Neural progenitor cell (in vitro differentiated cells): ENCODE measurements around the gene PGF. TPM values are rescaled to one million over a fixed set of nuclear protein-coding genes. Genes with fewer than 3 reads are reported as not detected.
"Not testable (repeated sequence)": the region's sequence is repeated elsewhere in the genome, so short reads cannot be mapped to it uniquely, and the experiment has no call there.

Experiments
- DNase-seq: peaks from one replicate; pipeline ENCODE4 v3.0.0-alpha.2; 2016; ENCODE audit warnings: low spot score
- H2AFZ ChIP-seq: fragments of 200-600 bp; sonication (generic); replicated peaks from 2 replicates; pipeline ENCODE4 v1.6.1; 2016; ENCODE audit warnings: antibody characterized with exemption
- H3F3A ChIP-seq: fragments of 200-600 bp; sonication (generic); 2 replicates; pipeline ENCODE4 v1.6.1; 2016; ENCODE audit warnings: antibody characterized with exemption, low read depth
- H3K27ac ChIP-seq: fragments of 200-600 bp; sonication (generic); 2 replicates; pipeline ENCODE4 v1.5.1; 2016; ENCODE audit warnings: mild to moderate bottlenecking
- H3K27me3 ChIP-seq: fragments of 200-600 bp; sonication (generic); 2 replicates; pipeline ENCODE4 v1.6.1; 2016; ENCODE audit warnings: mild to moderate bottlenecking, moderate library complexity
- H3K36me3 ChIP-seq: fragments of 200-600 bp; sonication (generic); 2 replicates; pipeline ENCODE4 v1.5.1; 2016
- H3K4me1 ChIP-seq: fragments of 200-600 bp; sonication (generic); 2 replicates; pipeline ENCODE4 v1.6.1; 2016; ENCODE audit warnings: mixed run types
- H3K4me2 ChIP-seq: fragments of 200-600 bp; sonication (generic); 2 replicates; pipeline ENCODE4 v1.6.1; 2016
- H3K4me3 ChIP-seq: fragments of 200-600 bp; sonication (generic); 2 replicates; pipeline ENCODE4 v1.5.1; 2016
- H3K79me2 ChIP-seq: fragments of 200-600 bp; sonication (generic); 2 replicates; pipeline ENCODE4 v1.6.1; 2016; ENCODE audit warnings: low read depth
- H3K9ac ChIP-seq: fragments of 200-600 bp; sonication (generic); 2 replicates; pipeline ENCODE4 v1.6.1; 2016
- H3K9me3 ChIP-seq: fragments of 200-600 bp; sonication (generic); 2 replicates; pipeline ENCODE4 v1.5.1; 2016; ENCODE audit warnings: low read depth
- H4K20me1 ChIP-seq: fragments of 200-600 bp; sonication (generic); 2 replicates; pipeline ENCODE4 v1.6.1; 2016; ENCODE audit warnings: low read depth
- H3K27ac Mint-ChIP-seq: 3 replicates; pipeline ENCODE4 v1.8.0; 2021; ENCODE audit warnings: mixed read lengths
- H3K27me3 Mint-ChIP-seq: 2 replicates; pipeline ENCODE4 v1.8.0; 2022; ENCODE audit warnings: low read depth, mild to moderate bottlenecking, inconsistent platforms, moderate library complexity, mixed read lengths; ENCODE audit not compliant: insufficient read depth
- H3K36me3 Mint-ChIP-seq: 3 replicates; pipeline ENCODE4 v1.8.0; 2021; ENCODE audit warnings: mixed read lengths
- H3K4me1 Mint-ChIP-seq: 3 replicates; pipeline ENCODE4 v1.8.0; 2021; ENCODE audit warnings: mixed read lengths
- H3K4me3 Mint-ChIP-seq: 3 replicates; pipeline ENCODE4 v1.8.0; 2021; ENCODE audit warnings: mild to moderate bottlenecking, moderate library complexity, mixed read lengths
- H3K9me3 Mint-ChIP-seq: 3 replicates; pipeline ENCODE4 v1.8.0; 2020; ENCODE audit warnings: mixed read lengths
- EZH2 ChIP-seq: fragments of 200-600 bp; sonication (generic); IDR thresholded peaks from 2 replicates; pipeline ENCODE4 v1.6.1; 2017; ENCODE audit warnings: antibody characterized with exemption, mild to moderate bottlenecking, moderate library complexity
- EZH2phosphoT487 ChIP-seq: fragments of 200-600 bp; sonication (generic); IDR thresholded peaks from 2 replicates; pipeline ENCODE4 v1.6.1; 2017; ENCODE audit warnings: antibody characterized with exemption
- total RNA-seq: library from RNA; depleted of rRNA; stranded (reverse); fragments of >200 nt; gene quantifications from 2 replicates; pipeline ENCODE4 v1.2.3, GENCODE V29; 2015; ENCODE audit warnings: low replicate concordance
- TF ChIP-seq, protein P1 (sequence below): fragments of 200-600 bp; sonication (generic); IDR thresholded peaks from 2 replicates; pipeline ENCODE4 v1.5.1; 2017; ENCODE audit warnings: antibody characterized with exemption, mild to moderate bottlenecking

Gene PGF
- total RNA-seq, 1 donor from 2014 or later: 1.0 TPM

DNA sequence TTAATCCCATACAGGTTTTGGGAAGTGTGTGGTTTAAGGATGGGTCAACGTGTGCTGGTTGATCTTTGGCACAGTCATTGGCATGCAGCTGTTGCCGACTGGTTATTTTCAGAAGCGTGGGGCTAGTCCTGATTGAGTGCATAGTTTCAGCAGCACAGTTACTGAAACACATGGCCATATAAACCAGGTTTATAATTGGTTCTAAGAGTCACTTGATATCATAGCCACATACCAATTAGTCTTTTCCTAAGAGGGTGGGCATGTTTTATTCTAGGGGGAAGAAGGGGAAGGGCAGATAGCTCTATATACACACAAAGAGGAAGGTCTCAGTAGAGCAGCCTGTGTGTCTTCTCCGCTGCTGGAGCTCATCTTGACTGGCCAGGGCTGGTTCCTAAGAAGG lies 21.4 kb downstream of the PGF start:
- Histone ChIP-seq H3K27me3 (no peaks in the 10 kb centered on the region), H3F3A (no peaks in the 10 kb centered on the region), H3K4me2 (no peak overlapping the region), H3K9me3 (no peaks in the 10 kb centered on the region), H3K4me3 (no peak overlapping the region), H3K9ac (no peak overlapping the region), H3K36me3 (no peaks in the 10 kb centered on the region), H3K4me1 (no peaks in the 10 kb centered on the region), H4K20me1 (no peaks in the 10 kb centered on the region), H3K27ac (no peak overlapping the region), H3K79me2 (no peaks in the 10 kb centered on the region), H2AFZ (no peak overlapping the region)
- Mint-ChIP-seq H3K27me3 (no peaks in the 10 kb centered on the region), H3K4me1 (no peaks in the 10 kb centered on the region), H3K36me3 (no peaks in the 10 kb centered on the region), H3K9me3 (no peaks in the 10 kb centered on the region), H3K4me3 (no peak overlapping the region), H3K27ac (no peak overlapping the region)
- TF ChIP-seq EZH2phosphoT487: no peak
- TF ChIP-seq, protein P1, sequence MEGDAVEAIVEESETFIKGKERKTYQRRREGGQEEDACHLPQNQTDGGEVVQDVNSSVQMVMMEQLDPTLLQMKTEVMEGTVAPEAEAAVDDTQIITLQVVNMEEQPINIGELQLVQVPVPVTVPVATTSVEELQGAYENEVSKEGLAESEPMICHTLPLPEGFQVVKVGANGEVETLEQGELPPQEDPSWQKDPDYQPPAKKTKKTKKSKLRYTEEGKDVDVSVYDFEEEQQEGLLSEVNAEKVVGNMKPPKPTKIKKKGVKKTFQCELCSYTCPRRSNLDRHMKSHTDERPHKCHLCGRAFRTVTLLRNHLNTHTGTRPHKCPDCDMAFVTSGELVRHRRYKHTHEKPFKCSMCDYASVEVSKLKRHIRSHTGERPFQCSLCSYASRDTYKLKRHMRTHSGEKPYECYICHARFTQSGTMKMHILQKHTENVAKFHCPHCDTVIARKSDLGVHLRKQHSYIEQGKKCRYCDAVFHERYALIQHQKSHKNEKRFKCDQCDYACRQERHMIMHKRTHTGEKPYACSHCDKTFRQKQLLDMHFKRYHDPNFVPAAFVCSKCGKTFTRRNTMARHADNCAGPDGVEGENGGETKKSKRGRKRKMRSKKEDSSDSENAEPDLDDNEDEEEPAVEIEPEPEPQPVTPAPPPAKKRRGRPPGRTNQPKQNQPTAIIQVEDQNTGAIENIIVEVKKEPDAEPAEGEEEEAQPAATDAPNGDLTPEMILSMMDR: no peak
- no peak for DNase-seq

DNA sequence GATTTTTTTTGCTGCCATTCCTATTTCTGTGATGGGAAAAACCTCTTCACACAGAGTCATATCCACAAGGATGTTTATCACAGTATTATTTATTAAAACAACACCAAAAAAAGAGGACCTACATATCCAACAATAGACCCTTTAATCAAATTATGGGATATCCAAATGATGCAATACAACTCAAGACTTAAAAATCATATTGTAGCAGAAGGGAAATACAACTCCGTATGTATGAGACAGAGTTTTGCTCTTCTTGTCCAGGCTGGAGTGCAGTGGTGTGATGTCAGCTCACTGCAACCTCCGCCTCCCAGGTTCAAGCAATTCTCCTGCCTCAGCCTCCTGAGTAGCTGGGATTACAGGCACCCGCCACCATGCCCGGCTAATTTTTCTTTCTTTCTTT lies 22.5 kb downstream of the PGF start:
- not testable (repeated sequence) for H3K4me1 ChIP-seq, H3K36me3 ChIP-seq, H4K20me1 ChIP-seq, H2AFZ ChIP-seq, H3K79me2 ChIP-seq, H3K27me3 ChIP-seq, H3K4me3 Mint-ChIP-seq, H3K4me3 ChIP-seq, H3K27ac Mint-ChIP-seq, H3F3A ChIP-seq, H3K4me1 Mint-ChIP-seq, H3K36me3 Mint-ChIP-seq, H3K9me3 Mint-ChIP-seq, H3K9ac ChIP-seq, H3K27ac ChIP-seq, H3K27me3 Mint-ChIP-seq, H3K4me2 ChIP-seq, DNase-seq, H3K9me3 ChIP-seq

DNA sequence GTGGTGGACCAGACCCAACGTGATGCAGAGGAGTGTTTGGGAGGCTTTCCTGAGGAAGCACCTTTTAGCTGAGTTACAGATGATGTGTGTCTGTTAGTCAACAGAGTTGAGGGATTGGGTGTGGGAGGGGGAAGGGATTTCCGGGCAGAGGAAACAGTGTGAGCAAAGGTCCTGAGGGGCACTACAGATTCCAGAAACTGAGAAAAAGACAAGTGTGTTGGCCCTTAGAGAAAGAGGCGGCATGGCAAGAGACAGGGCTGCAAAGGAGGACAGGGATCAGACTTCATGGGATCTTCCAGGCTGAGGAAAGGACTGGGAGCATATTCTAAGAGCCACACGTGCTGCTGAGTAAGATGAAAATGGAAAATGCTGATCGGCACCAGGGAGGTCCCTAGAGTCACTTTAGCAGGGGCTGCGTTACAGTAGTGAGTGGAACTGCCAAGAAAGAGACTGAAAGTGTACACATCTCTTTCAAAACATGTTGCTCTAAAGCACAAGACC lies 22.9 kb downstream of the PGF start:
- no peaks in the 10 kb centered on the region for H3K4me1 ChIP-seq
- H4K20me1 ChIP-seq: no peaks in the 10 kb centered on the region
- no peaks in the 10 kb centered on the region for H3F3A ChIP-seq
- H3K9me3 ChIP-seq: no peaks in the 10 kb centered on the region
- TF ChIP-seq, protein P1: no peak
- TF ChIP-seq EZH2phosphoT487 (no peak), EZH2 (no peak)
- H3K27ac Mint-ChIP-seq: no peak overlapping the region
- H3K27me3 Mint-ChIP-seq: no peaks in the 10 kb centered on the region
- H3K79me2 ChIP-seq: no peaks in the 10 kb centered on the region
- no peaks in the 10 kb centered on the region for H3K36me3 ChIP-seq
- no peak for DNase-seq
- no peak overlapping the region for H2AFZ ChIP-seq
- H3K9me3 Mint-ChIP-seq: no peaks in the 10 kb centered on the region
- H3K4me2 ChIP-seq: no peak overlapping the region
- H3K27ac ChIP-seq: no peak overlapping the region
- no peaks in the 10 kb centered on the region for H3K4me1 Mint-ChIP-seq
- H3K4me3 ChIP-seq: no peak overlapping the region
- peaks cover under 1% of the 10 kb centered on the region for H3K27me3 ChIP-seq
- H3K4me3 Mint-ChIP-seq: no peak overlapping the region
- no peak overlapping the region for H3K9ac ChIP-seq
- no peaks in the 10 kb centered on the region for H3K36me3 Mint-ChIP-seq

DNA sequence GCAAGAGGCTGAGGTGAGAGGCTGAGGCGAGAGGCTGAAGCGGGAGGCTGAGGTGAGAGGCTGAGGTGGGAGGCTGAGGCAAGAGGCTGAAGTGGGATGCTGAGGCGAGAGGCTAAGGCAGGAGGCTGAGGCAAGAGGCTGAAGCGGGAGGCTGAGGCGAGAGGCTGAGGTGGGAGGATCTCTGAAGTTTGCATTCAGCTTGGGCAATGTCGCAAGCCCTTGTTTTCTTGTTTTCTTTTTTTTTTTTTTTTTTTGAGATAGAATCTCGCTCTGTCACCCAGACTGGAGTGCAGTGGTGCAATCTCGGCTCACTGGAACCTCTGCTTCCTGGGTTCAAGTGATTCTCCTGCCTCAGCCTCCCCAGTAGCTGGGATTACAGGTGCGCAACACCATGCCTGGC lies 23.7 kb downstream of the PGF start:
- DNase-seq, H3K9me3 ChIP-seq, H3K4me1 ChIP-seq, H3K36me3 Mint-ChIP-seq, H3K9me3 Mint-ChIP-seq, H3K36me3 ChIP-seq, H3K27me3 Mint-ChIP-seq, H4K20me1 ChIP-seq, H3F3A ChIP-seq, H3K4me2 ChIP-seq, H3K4me3 ChIP-seq, H3K4me3 Mint-ChIP-seq, H2AFZ ChIP-seq, H3K4me1 Mint-ChIP-seq, H3K27me3 ChIP-seq, H3K27ac Mint-ChIP-seq, H3K9ac ChIP-seq, H3K27ac ChIP-seq, H3K79me2 ChIP-seq: not testable (repeated sequence)
